ENCODE results near the gene GLIS2.

Gene GLIS2

GRCh38 chr16:4372578-4373355, 56.9 kb downstream of the GLIS2 start:
- peak; percentile 71 for DNase-seq

- DNase-seq, result peak; percentile 49
These were observed 57.6 kb downstream of the GLIS2 start for GRCh38 chr16:4373356-4373908.

- DNase-seq, result peak; percentile 91
These were observed 58.3 kb downstream of the GLIS2 start for GRCh38 chr16:4373909-4374742.

GRCh38 chr16:4375717-4376116, 59.9 kb downstream of the GLIS2 start:
- DNase-seq, result no peak

GRCh38 chr16:4376126-4376892, 60.4 kb downstream of the GLIS2 start:
- peak; percentile 94 for DNase-seq

GRCh38 chr16:4376893-4377572, 61.2 kb downstream of the GLIS2 start:
- no peak for DNase-seq

- peak; percentile 36 for DNase-seq
These were observed 61.8 kb downstream of the GLIS2 start for GRCh38 chr16:4377573-4378154.

- peak; percentile 57 for DNase-seq
These were observed 62.3 kb downstream of the GLIS2 start for GRCh38 chr16:4378161-4378666.

GRCh38 chr16:4378999-4379690, 63.3 kb downstream of the GLIS2 start:
- peak; percentile 30 for DNase-seq

GRCh38 chr16:4380119-4381063, 64.5 kb downstream of the GLIS2 start:
- peak; percentile 89 for DNase-seq

- peak; percentile 57 for DNase-seq
These were observed 65.4 kb downstream of the GLIS2 start for GRCh38 chr16:4381072-4381934.

- DNase-seq, result peak; percentile 19
These were observed 66.3 kb downstream of the GLIS2 start for GRCh38 chr16:4381935-4382794.

- DNase-seq, result peak; percentile 29
These were observed 67.0 kb downstream of the GLIS2 start for GRCh38 chr16:4382795-4383357.

GRCh38 chr16:4383591-4384444, 68.0 kb downstream of the GLIS2 start:
- DNase-seq, result peak; percentile 23

GRCh38 chr16:4384509-4384942, 68.7 kb downstream of the GLIS2 start:
- DNase-seq, result peak; percentile 90

GRCh38 chr16:4385066-4385788, 69.4 kb downstream of the GLIS2 start:
- DNase-seq, result no peak
